ENCODE results near the gene ANK3. TPM values are rescaled to one million over a fixed set of nuclear protein-coding genes. Genes with fewer than 3 reads are reported as not detected.

Gene ANK3
- total RNA-seq, 1 experiment from 2014 or later = 0.97 TPM

GRCh38 chr10:60380781-60381180, 8.9 kb downstream of the ANK3 start:
- DNase-seq (ENCODE audit: low read depth in 1 of 2, low spot score in 2 of 2) = no peak
- H3K27me3 ChIP-seq (replicated peaks) = no peaks in the 10 kb centered on the region
- H3K36me3 ChIP-seq = no peaks in the 10 kb centered on the region
- H3K9me3 ChIP-seq (replicated peaks) = no peaks in the 10 kb centered on the region
- H3K27ac ChIP-seq = no peak overlapping the region
- no peak overlapping the region for H3K4me3 ChIP-seq
- peaks cover 29% of the 10 kb centered on the region for H3K4me1 ChIP-seq (replicated peaks)

GRCh38 chr10:60377955-60378354, 11.7 kb downstream of the ANK3 start:
- no peak overlapping the region for H3K27ac ChIP-seq
- H3K9me3 ChIP-seq (replicated peaks) = no peaks in the 10 kb centered on the region
- H3K4me3 ChIP-seq = no peak overlapping the region
- no peaks in the 10 kb centered on the region for H3K36me3 ChIP-seq
- DNase-seq (ENCODE audit: low read depth in 1 of 2, low spot score in 2 of 2) = no peak
- H3K4me1 ChIP-seq (replicated peaks) = peaks cover 4% of the 10 kb centered on the region
- H3K27me3 ChIP-seq (replicated peaks) = no peaks in the 10 kb centered on the region

DNA sequence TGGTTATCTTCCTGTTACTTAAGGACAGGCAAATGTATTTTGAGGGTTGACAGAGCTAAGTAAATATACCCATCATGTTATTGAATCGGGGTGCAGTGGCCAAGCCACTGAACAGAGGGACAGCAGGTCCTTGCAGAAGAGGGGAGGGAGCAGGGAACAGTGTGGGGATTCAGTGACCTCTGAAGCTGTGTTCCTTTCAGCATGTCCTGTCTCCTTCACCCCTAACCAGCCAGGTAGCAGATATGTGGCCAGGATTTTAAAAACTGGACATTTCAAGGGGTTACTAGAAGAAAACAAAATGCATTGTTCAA, 12.7 kb downstream of the ANK3 start:
- Histone ChIP-seq H3K27me3 (replicated peaks) (no peaks in the 10 kb centered on the region), H3K4me1 (replicated peaks) (peaks cover 3% of the 10 kb centered on the region; the same call in 1 of the 2 replicates), H3K27ac (no peak overlapping the region), H3K4me3 (no peak overlapping the region), H3K9me3 (replicated peaks) (no peaks in the 10 kb centered on the region), H3K36me3 (no peaks in the 10 kb centered on the region)
- DNase-seq (ENCODE audit: low read depth in 1 of 2, low spot score in 2 of 2) = no peak

DNA sequence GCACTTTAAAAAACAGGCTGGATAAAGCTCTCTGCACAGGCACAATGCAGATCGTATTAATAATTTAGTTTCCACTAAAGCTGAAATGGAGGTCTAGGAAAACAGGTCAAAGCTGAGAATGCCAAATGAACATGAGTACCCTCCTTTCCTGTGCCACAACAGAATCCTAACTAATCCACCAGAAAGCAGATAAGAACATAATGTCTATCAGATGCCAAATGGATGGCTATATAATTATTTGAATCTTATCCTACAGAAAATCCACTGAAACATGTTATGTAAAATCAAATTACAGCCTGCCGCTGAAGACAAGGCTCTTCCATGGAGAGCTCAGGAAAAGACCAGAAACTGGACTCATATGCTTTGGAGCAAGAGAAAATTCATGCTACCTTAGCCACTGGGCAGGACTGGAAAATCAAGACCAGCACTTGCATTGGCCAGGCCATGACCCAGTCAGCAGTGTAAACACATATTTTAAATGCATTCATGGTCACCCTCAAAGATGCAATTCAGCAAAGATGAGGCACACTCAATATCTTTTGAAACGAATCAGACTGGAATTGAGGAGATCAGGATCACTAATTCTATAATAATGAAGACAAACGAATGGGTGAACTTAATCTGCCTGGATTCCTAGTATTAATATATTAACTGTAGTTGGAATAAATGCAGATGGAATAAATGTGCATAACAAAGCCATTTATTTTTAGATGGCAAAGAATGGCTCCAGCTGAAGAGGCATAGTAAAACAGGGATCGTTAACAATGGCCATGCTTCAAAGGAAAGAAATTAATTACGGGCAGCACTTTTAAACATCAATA, 13.2 kb downstream of the ANK3 start:
- Histone ChIP-seq H3K9me3 (replicated peaks) (no peaks in the 10 kb centered on the region), H3K36me3 (no peaks in the 10 kb centered on the region), H3K27me3 (replicated peaks) (no peaks in the 10 kb centered on the region), H3K27ac (no peak overlapping the region), H3K4me3 (no peak overlapping the region), H3K4me1 (replicated peaks) (peaks cover 3% of the 10 kb centered on the region; the same call in 1 of the 2 replicates)
- no peak for DNase-seq (ENCODE audit: low read depth in 1 of 2, low spot score in 2 of 2)

- Histone ChIP-seq H3K27me3 (replicated peaks) (no peaks in the 10 kb centered on the region), H3K27ac (no peak overlapping the region), H3K4me3 (no peak overlapping the region), H3K36me3 (no peaks in the 10 kb centered on the region), H3K4me1 (replicated peaks) (peaks cover 3% of the 10 kb centered on the region; the same call in 1 of the 2 replicates), H3K9me3 (replicated peaks) (no peaks in the 10 kb centered on the region)
- no peak for DNase-seq (ENCODE audit: low read depth in 1 of 2, low spot score in 2 of 2)
Observed at GRCh38 chr10:60375293-60376004, 14.2 kb downstream of the ANK3 start.

DNA sequence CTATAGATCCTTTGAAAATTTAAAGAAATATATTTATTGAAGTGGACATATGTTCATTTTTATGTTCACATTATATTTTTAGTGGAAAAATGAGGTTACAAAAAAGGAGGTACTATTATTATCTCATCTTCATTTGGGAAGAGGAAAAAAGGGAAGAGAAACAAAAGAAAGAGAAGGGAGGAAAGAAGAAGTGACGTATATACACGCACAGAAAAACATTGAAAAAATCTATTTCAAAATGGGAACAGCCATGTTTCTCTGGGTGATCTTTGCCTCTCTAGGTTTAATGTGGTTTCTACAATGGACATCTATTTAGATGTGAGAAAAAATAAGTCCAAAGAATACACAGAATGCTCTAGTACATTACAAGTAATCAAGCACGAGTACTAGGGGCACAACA, 14.8 kb downstream of the ANK3 start:
- no peaks in the 10 kb centered on the region; the same call in 1 of the 2 replicates for H3K27me3 ChIP-seq (replicated peaks)
- no peak for DNase-seq (ENCODE audit: low read depth in 1 of 2, low spot score in 2 of 2)
- H3K4me3 ChIP-seq = no peak overlapping the region
- H3K27ac ChIP-seq = no peak overlapping the region
- no peaks in the 10 kb centered on the region for H3K36me3 ChIP-seq
- H3K4me1 ChIP-seq (replicated peaks) = peaks cover 3% of the 10 kb centered on the region; the same call in 1 of the 2 replicates
- H3K9me3 ChIP-seq (replicated peaks) = no peaks in the 10 kb centered on the region

DNA sequence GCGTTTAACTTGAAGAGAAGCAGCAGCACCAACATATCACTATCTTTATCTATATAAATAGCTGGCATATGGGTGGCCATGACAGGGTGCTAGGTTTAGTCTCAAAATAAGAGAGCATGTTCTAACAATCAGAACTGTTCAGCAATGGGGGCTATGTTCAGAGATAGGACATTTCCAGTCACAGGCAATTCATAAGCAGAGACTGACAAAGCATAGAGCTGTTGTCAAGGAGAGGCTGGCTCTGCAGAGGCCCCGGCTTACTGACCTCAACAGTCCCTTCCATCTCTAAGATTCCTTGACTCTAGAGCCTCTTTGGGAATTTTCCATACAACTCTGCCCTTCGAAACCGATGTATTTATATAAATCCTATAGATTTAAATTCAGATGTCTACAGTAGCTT, 17.2 kb downstream of the ANK3 start:
- Histone ChIP-seq H3K36me3 (no peaks in the 10 kb centered on the region), H3K4me3 (no peak overlapping the region), H3K4me1 (replicated peaks) (no peaks in the 10 kb centered on the region), H3K9me3 (replicated peaks) (no peaks in the 10 kb centered on the region), H3K27me3 (replicated peaks) (no peaks in the 10 kb centered on the region; the same call in 1 of the 2 replicates), H3K27ac (no peak overlapping the region)
- no peak for DNase-seq (ENCODE audit: low read depth in 1 of 2, low spot score in 2 of 2)

GRCh38 chr10:60369547-60369930, 20.1 kb downstream of the ANK3 start:
- DNase-seq (ENCODE audit: low read depth in 1 of 2, low spot score in 2 of 2) = no peak
- H3K4me3 ChIP-seq = no peak overlapping the region
- no peaks in the 10 kb centered on the region for H3K36me3 ChIP-seq
- no peaks in the 10 kb centered on the region for H3K9me3 ChIP-seq (replicated peaks)
- H3K4me1 ChIP-seq (replicated peaks) = no peaks in the 10 kb centered on the region
- H3K27ac ChIP-seq = no peak overlapping the region
- H3K27me3 ChIP-seq (replicated peaks) = no peaks in the 10 kb centered on the region; the same call in 1 of the 2 replicates

DNA sequence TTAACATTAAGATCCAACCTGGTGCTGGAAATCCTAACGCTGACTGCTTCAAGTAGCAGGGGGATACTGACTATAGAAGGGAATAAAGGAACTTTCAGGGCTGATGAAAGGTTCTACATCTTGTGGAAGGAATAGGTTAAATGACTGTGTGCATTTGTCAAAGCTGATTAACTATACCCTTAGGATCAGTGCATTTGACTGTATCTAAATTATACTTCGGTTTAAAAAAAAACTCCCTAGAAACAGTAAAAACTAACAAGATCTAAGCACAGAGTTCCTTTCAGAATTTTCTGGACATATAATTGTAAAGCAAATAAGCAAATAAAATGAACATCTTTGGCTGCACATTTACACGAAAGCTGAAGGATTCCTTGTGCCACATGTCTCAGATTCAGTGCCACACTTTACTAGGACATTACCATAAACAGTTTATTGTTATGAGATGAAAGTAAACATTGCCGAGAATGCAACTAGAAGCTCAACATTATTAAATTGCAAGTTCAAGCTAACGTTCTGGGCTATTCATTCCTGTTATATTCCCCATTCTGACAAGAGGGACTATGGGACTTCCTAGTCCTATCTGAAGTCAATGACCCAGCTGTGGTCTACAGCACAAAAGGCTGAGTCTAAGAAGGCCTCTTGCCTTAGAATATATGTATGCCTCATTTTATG, 20.7 kb downstream of the ANK3 start:
- DNase-seq (ENCODE audit: low read depth in 1 of 2, low spot score in 2 of 2) = no peak
- H3K27me3 ChIP-seq (replicated peaks) = no peaks in the 10 kb centered on the region; the same call in 1 of the 2 replicates
- no peaks in the 10 kb centered on the region for H3K4me1 ChIP-seq (replicated peaks)
- no peak overlapping the region for H3K4me3 ChIP-seq
- H3K9me3 ChIP-seq (replicated peaks) = no peaks in the 10 kb centered on the region
- no peaks in the 10 kb centered on the region for H3K36me3 ChIP-seq
- no peak overlapping the region for H3K27ac ChIP-seq

DNA sequence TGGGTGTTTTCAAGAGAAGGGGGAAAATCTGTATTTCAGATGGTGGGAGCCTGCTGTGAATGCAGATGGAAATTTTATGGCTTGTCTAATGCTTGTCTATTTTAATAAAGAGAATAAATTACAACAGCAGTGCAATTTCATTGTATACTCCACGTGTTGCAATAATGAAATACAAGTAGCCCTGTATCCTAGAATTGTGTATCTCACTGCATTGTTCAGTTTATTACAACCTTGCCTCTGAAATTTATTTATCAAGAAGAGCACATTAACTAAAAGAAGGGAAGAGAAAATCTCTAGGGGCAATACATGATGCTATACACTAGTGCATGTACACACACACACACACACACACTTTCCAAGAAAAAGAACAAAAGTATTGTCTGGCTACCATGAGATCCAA, 21.8 kb downstream of the ANK3 start:
- DNase-seq (ENCODE audit: low read depth in 1 of 2, low spot score in 2 of 2) = no peak
- H3K27ac ChIP-seq = no peak overlapping the region
- H3K4me3 ChIP-seq = no peak overlapping the region
- H3K36me3 ChIP-seq = no peaks in the 10 kb centered on the region
- no peaks in the 10 kb centered on the region; the same call in 1 of the 2 replicates for H3K27me3 ChIP-seq (replicated peaks)
- H3K9me3 ChIP-seq (replicated peaks) = no peaks in the 10 kb centered on the region
- peaks cover 6% of the 10 kb centered on the region; the same call in 1 of the 2 replicates for H3K4me1 ChIP-seq (replicated peaks)

- peaks cover 6% of the 10 kb centered on the region; the same call in 1 of the 2 replicates for H3K4me1 ChIP-seq (replicated peaks)
- no peak overlapping the region for H3K27ac ChIP-seq
- no peaks in the 10 kb centered on the region for H3K36me3 ChIP-seq
- no peak for DNase-seq (ENCODE audit: low read depth in 1 of 2, low spot score in 2 of 2)
- H3K4me3 ChIP-seq = no peak overlapping the region
- no peaks in the 10 kb centered on the region for H3K9me3 ChIP-seq (replicated peaks)
- H3K27me3 ChIP-seq (replicated peaks) = no peaks in the 10 kb centered on the region; the same call in 1 of the 2 replicates
Observed at GRCh38 chr10:60367431-60367830, 22.2 kb downstream of the ANK3 start.

GRCh38 chr10:60367024-60367423, 22.7 kb downstream of the ANK3 start:
- no peak for DNase-seq (ENCODE audit: low read depth in 1 of 2, low spot score in 2 of 2)
- no peak overlapping the region for H3K27ac ChIP-seq
- H3K27me3 ChIP-seq (replicated peaks) = no peaks in the 10 kb centered on the region; the same call in 1 of the 2 replicates
- H3K9me3 ChIP-seq (replicated peaks) = no peaks in the 10 kb centered on the region
- peaks cover 6% of the 10 kb centered on the region; the same call in 1 of the 2 replicates for H3K4me1 ChIP-seq (replicated peaks)
- no peaks in the 10 kb centered on the region for H3K36me3 ChIP-seq
- no peak overlapping the region for H3K4me3 ChIP-seq

DNA sequence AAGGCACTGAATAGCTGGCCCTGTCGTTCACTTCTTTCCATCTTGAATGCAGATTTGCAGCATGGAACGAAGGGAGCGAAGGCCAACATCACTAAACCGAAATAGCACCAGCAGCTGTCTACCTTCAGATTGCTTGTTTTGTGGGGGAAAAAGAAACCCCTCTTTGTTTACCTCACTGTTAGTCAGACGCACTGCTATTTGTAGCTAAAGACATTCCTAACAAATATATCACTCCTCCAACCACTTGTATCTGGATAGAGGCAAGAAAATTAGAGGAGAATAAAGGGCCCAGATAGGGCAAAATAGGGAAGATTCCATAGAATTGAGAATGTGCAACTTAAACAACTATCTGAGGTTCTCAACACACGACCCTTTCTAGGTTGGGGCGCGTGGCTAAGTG, 26.5 kb downstream of the ANK3 start:
- Histone ChIP-seq H3K36me3 (no peaks in the 10 kb centered on the region), H3K27ac (no peak overlapping the region), H3K27me3 (replicated peaks) (no peaks in the 10 kb centered on the region; the same call in 1 of the 2 replicates), H3K9me3 (replicated peaks) (no peaks in the 10 kb centered on the region), H3K4me1 (replicated peaks) (peaks cover 6% of the 10 kb centered on the region; the same call in 1 of the 2 replicates), H3K4me3 (no peak overlapping the region)
- DNase-seq (ENCODE audit: low read depth in 1 of 2, low spot score in 2 of 2) = no peak

DNA sequence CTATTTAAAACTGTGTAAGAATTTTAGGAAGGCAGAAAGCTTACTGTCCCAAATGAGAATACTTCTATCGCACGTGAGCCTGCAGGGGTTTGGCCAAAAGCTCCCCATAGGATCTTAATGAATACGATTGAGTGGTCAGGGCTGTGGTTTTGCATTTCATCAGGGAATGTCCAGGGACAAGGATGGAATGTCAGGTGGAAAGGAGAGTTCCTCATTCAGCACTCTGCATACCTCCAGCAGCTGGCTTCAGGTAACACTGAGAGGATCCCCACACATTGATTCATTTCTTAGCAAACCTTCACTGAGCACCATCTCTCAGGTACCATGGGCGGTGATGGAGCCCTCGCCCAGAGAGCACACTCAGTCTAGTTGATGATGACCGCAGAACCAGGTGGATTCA, 27.2 kb downstream of the ANK3 start:
- Histone ChIP-seq H3K9me3 (replicated peaks) (no peaks in the 10 kb centered on the region), H3K4me3 (no peak overlapping the region), H3K27me3 (replicated peaks) (no peaks in the 10 kb centered on the region), H3K27ac (no peak overlapping the region), H3K36me3 (no peaks in the 10 kb centered on the region), H3K4me1 (replicated peaks) (peaks cover 6% of the 10 kb centered on the region; the same call in 1 of the 2 replicates)
- DNase-seq (ENCODE audit: low read depth in 1 of 2, low spot score in 2 of 2) = no peak

Data from SJSA1 (cell line).